ENCODE measurements around the gene OLFML2B.

The OLFML2B gene

GRCh38 chr1:162023547-162024501 is at the start of gene OLFML2B (continued):
- 0 out of 2 replicates have a peak, but pooled peaks have one; percentile 36 for TF ChIP-seq ZNF692 (tag by site-specific recombination; IDR thresholded peaks at IDR 0.05)

- Histone ChIP-seq H3K4me3 (ENCODE audit: low read depth, low read length) (no peak overlapping the region), H3K27ac (ENCODE audit: extremely low read depth, low read depth, low read length) (no peak overlapping the region), H3K9me3 (ENCODE audit: control insufficient read depth, insufficient read depth, low read depth, low read length) (no peaks in the 10 kb centered on the region), H3K36me3 (ENCODE audit: control insufficient read depth in 2 of 2, insufficient read depth in 1 of 2, low read length in 2 of 2) (peaks cover 0 to 12% of the 10 kb centered on the region in 2 experiments; a peak in 1 of 3 replicates), H3K4me1 (ENCODE audit: control insufficient read depth, insufficient read depth, low read length) (peaks cover 19% of the 10 kb centered on the region)
- ChIA-PET CTCF (no interaction called here), POLR2A (no interaction called here)
- TF ChIP-seq GLIS1 (tag by site-specific recombination; IDR thresholded peaks at IDR 0.05) (peak; percentile 63), ZSCAN23 (tag by site-specific recombination; IDR thresholded peaks at IDR 0.05) (no peak), ZNF391 (tag by site-specific recombination; IDR thresholded peaks at IDR 0.05; ENCODE audit: borderline replicate concordance, low read depth) (no peak)
Measured at GRCh38 chr1:162072740-162073139, 49.1 kb upstream of the OLFML2B start.

- H3K4me3 ChIP-seq (ENCODE audit: low read depth, low read length), result peak overlapping the region; percentile 77
- CTCF ChIA-PET, result interaction anchor here (0.5 to 1.7 kb wide), 7 partner anchors 8 to 265 kb away, joined by 3 to 6 read pairs (median 4); no protein-coding TSS in a partner anchor
- POLR2A ChIA-PET, result interaction anchor here (1.0 to 1.1 kb wide), 2 partner anchors 9 kb away, joined by 3 read pairs; no protein-coding TSS in a partner anchor
- H3K27ac ChIP-seq (ENCODE audit: extremely low read depth, low read depth, low read length), result peak overlapping the region; percentile 81; the same call in 1 of the 2 replicates
- H3K36me3 ChIP-seq (ENCODE audit: control insufficient read depth in 2 of 2, insufficient read depth in 1 of 2, low read length in 2 of 2), result peaks cover 0 to 12% of the 10 kb centered on the region in 2 experiments; a peak in 1 of 3 replicates
- H3K9me3 ChIP-seq (ENCODE audit: control insufficient read depth, insufficient read depth, low read depth, low read length), result no peaks in the 10 kb centered on the region
- peaks cover 26% of the 10 kb centered on the region for H3K4me1 ChIP-seq (ENCODE audit: control insufficient read depth, insufficient read depth, low read length)
- TF ChIP-seq ZBTB48 (tag by site-specific recombination; IDR thresholded peaks at IDR 0.05) (no peak), ZNF555 (tag by site-specific recombination; conservative IDR thresholded peaks at IDR 0.05) (no peak), MYNN (tag by site-specific recombination; IDR thresholded peaks at IDR 0.05; ENCODE audit: borderline replicate concordance) (0 out of 2 replicates have a peak, but pooled peaks have one; percentile 16), ZNF18 (tag by site-specific recombination; IDR thresholded peaks at IDR 0.05) (peak; percentile 93), ZNF10 (tag by site-specific recombination; IDR thresholded peaks at IDR 0.05) (0 out of 2 replicates have a peak, but pooled peaks have one; percentile 13), ZNF473 (tag by site-specific recombination; IDR thresholded peaks at IDR 0.05) (no peak), ZBTB20 (tag by site-specific recombination; IDR thresholded peaks at IDR 0.05) (no peak), SCRT1 (tag by site-specific recombination; IDR thresholded peaks at IDR 0.05; ENCODE audit: borderline replicate concordance) (no peak; the same call in 1 of the 2 replicates), ZNF600 (tag by site-specific recombination; IDR thresholded peaks at IDR 0.05) (peak; percentile 84), ZNF544 (tag by site-specific recombination; IDR thresholded peaks at IDR 0.05) (no peak), ZNF214 (tag by site-specific recombination; IDR thresholded peaks at IDR 0.05; ENCODE audit: borderline replicate concordance) (no peak), PRDM1 (tag by site-specific recombination; IDR thresholded peaks at IDR 0.05) (peak; percentile 50; the same call in 1 of the 2 replicates), ZNF114 (tag by site-specific recombination; IDR thresholded peaks at IDR 0.05) (no peak), SP7 (tag by site-specific recombination; IDR thresholded peaks at IDR 0.05) (no peak), ZNF335 (tag by site-specific recombination; conservative IDR thresholded peaks at IDR 0.05) (no peak), SCRT2 (tag by site-specific recombination; IDR thresholded peaks at IDR 0.05) (peak; percentile 55), ZSCAN18 (tag by site-specific recombination; IDR thresholded peaks at IDR 0.05) (no peak), YY2 (tag by site-specific recombination; IDR thresholded peaks at IDR 0.05) (no peak), ZIC2 (tag by site-specific recombination; IDR thresholded peaks at IDR 0.05) (peak; percentile 53), ZNF341 (tag by site-specific recombination; IDR thresholded peaks at IDR 0.05; ENCODE audit: low read depth) (peak; percentile 61), OSR2 (tag by site-specific recombination; IDR thresholded peaks at IDR 0.05) (0 out of 2 replicates have a peak, but pooled peaks have one; percentile 26), KLF17 (tag by site-specific recombination; IDR thresholded peaks at IDR 0.05) (no peak), SP3 (tag by site-specific recombination; IDR thresholded peaks at IDR 0.05) (no peak)
Measured at GRCh38 chr1:162070825-162071224, 47.2 kb upstream of the OLFML2B start.

Measured in HEK293 (cell line).